Neutrophil (primary cell): ENCODE measurements around the gene NRSN2.

ENCODE experiments used
- H3K27ac ChIP-seq: fragments of 200-600 bp; sonication (generic); 2 replicates; pipeline ENCODE4 v1.5.1; 2016; ENCODE audit warnings: mild to moderate bottlenecking, moderate library complexity
- H3K27me3 ChIP-seq: fragments of 200-600 bp; sonication (generic); 2 replicates; pipeline ENCODE4 v1.6.0; 2016; ENCODE audit warnings: mild to moderate bottlenecking
- H3K36me3 ChIP-seq: fragments of 200-600 bp; sonication (generic); 2 replicates; pipeline ENCODE4 v1.5.1; 2017
- H3K4me1 ChIP-seq, 2 experiments: fragments of 200-600 bp in 1 of 2; sonication (generic) in 1 of 2; 1 replicate in 1 of 2; 2 replicates in 1 of 2; pipeline versions ENCODE4 v1.5.1 to v1.6.1; 2013 to 2016; ENCODE audit warnings: low read depth in 1 of 2, low read length in 1 of 2, mild to moderate bottlenecking in 1 of 2, moderate library complexity in 1 of 2; ENCODE audit not compliant: control insufficient read depth in 1 of 2, insufficient read depth in 1 of 2
- H3K4me3 ChIP-seq, 2 experiments: fragments of 200-600 bp in 1 of 2; sonication (generic) in 1 of 2; 1 replicate in 1 of 2; 2 replicates in 1 of 2; pipeline ENCODE4 v1.5.1; 2013 to 2016; ENCODE audit warnings: low read depth in 1 of 2, low read length in 1 of 2, mild to moderate bottlenecking in 1 of 2, moderate library complexity in 1 of 2
- H3K9me3 ChIP-seq: fragments of 200-600 bp; sonication (generic); 2 replicates; pipeline ENCODE4 v1.5.1; 2016
- TF ChIP-seq, protein P1 (sequence below): fragments of 200-600 bp; sonication (generic); IDR thresholded peaks from 2 replicates; pipeline ENCODE4 v1.5.1; 2016; ENCODE audit warnings: antibody characterized with exemption

Gene NRSN2

DNA sequence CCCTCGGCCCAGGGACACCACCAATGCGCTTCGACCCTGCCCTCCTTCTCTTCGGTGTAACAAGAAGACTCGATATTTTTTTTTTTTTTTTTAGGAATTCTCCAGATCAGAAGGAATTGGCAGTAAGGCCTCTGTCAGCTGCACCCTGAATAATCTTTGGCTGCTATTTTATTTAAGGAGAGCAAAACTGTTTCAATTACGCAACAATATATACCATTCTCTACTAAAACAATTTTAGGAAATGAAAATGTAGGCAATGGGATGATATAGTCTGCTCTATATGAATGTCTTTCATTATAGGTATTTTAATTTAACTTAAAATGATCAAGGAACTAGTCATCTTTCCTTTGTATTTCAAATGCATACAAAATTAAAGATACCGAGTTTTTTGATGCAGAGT, 36.3 kb upstream of the NRSN2 start:
- Histone ChIP-seq H3K4me1 (peaks cover 13 to 21% of the 10 kb centered on the region in 2 experiments), H3K36me3 (no peaks in the 10 kb centered on the region), H3K27ac (no peak overlapping the region), H3K27me3 (no peaks in the 10 kb centered on the region), H3K4me3 (peak overlapping the region; percentile 35 to 39), H3K9me3 (no peaks in the 10 kb centered on the region)
- TF ChIP-seq, protein P1, sequence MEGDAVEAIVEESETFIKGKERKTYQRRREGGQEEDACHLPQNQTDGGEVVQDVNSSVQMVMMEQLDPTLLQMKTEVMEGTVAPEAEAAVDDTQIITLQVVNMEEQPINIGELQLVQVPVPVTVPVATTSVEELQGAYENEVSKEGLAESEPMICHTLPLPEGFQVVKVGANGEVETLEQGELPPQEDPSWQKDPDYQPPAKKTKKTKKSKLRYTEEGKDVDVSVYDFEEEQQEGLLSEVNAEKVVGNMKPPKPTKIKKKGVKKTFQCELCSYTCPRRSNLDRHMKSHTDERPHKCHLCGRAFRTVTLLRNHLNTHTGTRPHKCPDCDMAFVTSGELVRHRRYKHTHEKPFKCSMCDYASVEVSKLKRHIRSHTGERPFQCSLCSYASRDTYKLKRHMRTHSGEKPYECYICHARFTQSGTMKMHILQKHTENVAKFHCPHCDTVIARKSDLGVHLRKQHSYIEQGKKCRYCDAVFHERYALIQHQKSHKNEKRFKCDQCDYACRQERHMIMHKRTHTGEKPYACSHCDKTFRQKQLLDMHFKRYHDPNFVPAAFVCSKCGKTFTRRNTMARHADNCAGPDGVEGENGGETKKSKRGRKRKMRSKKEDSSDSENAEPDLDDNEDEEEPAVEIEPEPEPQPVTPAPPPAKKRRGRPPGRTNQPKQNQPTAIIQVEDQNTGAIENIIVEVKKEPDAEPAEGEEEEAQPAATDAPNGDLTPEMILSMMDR, result no peak

DNA sequence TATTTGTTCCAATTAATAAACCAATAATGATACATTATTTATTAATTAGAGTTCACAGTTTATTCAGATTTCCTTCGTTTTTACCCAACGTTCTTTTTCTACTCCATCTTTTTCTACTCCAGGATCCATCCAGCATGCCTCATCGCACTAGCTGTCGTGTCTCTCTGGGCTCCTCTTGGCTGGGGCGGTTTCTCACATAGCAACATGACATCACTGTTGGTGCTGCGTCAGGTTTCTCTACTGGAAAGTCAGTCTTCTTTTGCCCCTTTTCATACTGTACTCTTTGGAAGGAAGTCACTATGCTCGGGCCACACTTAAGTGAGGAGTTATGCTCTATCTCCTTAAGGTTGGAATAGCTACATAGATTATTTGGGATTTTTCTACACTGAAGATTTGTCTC, 35.3 kb upstream of the NRSN2 start:
- TF ChIP-seq, protein P1, result no peak
- peaks cover 13 to 21% of the 10 kb centered on the region in 2 experiments for H3K4me1 ChIP-seq
- H3K9me3 ChIP-seq, result no peaks in the 10 kb centered on the region
- no peak overlapping the region for H3K27ac ChIP-seq
- H3K27me3 ChIP-seq, result no peaks in the 10 kb centered on the region
- H3K36me3 ChIP-seq, result no peaks in the 10 kb centered on the region
- no peak overlapping the region for H3K4me3 ChIP-seq

DNA sequence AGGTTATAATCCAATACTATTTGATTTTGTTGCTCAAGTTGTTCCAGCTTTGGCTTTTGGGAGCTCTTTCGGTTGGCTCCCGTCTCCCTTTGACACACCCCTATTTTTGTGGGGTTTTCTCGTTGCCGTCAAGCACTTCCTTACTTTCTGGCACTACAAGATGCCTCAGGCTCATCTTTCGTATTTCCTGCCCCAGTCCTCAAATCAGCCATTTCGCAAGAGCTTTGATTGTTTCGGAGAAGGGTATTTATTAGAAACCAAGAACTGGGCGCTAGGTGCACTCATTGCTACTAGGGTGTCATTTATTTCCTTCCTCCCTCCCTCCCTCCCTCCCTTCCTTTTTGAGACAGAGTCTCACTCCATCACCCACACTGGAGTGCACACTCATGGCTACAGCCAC, 34.8 kb upstream of the NRSN2 start:
- TF ChIP-seq, protein P1, result no peak
- Histone ChIP-seq H3K9me3 (no peaks in the 10 kb centered on the region), H3K36me3 (no peaks in the 10 kb centered on the region), H3K4me3 (no peak overlapping the region), H3K27ac (no peak overlapping the region), H3K27me3 (no peaks in the 10 kb centered on the region), H3K4me1 (peaks cover 13 to 21% of the 10 kb centered on the region in 2 experiments)

DNA sequence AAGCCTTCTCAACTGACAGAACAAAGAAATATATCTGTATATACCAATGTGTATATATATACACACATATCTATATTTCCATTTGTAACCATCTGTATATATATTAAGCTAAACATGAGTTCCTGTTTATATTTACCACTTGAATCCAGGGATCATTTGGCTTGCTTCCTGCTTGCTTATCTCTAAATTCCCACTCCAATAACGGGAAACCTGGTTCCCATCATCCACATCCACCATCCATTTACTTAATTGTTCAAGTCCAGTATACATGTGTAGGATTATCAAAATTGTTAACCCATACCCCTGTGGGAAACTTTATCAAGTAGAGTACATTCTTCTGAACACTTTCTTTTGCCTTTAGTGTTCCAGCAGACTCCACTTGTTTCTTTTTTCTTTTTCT, 34.0 kb upstream of the NRSN2 start:
- TF ChIP-seq, protein P1, result no peak
- Histone ChIP-seq H3K4me1 (peaks cover 13 to 21% of the 10 kb centered on the region in 2 experiments), H3K4me3 (no peak overlapping the region), H3K9me3 (no peaks in the 10 kb centered on the region), H3K27ac (no peak overlapping the region), H3K27me3 (no peaks in the 10 kb centered on the region), H3K36me3 (no peaks in the 10 kb centered on the region)

DNA sequence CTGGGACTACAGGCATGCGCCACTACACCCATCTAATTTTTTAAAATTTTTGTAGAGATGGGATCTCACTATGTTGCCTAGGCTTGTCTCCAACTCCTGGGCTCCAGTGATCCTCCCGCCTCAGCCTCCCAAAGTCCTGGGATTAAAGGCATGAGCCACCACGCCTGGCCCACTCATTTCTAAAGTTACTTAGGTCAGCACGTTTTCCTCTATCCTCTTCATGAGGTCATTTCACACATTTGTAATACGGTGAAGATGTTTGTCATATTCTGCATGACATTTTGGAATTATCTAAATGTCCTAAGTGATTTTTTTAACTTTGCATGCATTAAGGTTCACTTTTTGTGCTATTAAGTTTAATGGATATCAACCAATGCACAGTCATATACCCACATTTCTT, 33.5 kb upstream of the NRSN2 start:
- Histone ChIP-seq H3K27me3 (no peaks in the 10 kb centered on the region), H3K4me1 (peaks cover 13 to 21% of the 10 kb centered on the region in 2 experiments), H3K4me3 (no peak overlapping the region), H3K27ac (no peak overlapping the region), H3K9me3 (no peaks in the 10 kb centered on the region), H3K36me3 (no peaks in the 10 kb centered on the region)
- TF ChIP-seq, protein P1, result no peak

DNA sequence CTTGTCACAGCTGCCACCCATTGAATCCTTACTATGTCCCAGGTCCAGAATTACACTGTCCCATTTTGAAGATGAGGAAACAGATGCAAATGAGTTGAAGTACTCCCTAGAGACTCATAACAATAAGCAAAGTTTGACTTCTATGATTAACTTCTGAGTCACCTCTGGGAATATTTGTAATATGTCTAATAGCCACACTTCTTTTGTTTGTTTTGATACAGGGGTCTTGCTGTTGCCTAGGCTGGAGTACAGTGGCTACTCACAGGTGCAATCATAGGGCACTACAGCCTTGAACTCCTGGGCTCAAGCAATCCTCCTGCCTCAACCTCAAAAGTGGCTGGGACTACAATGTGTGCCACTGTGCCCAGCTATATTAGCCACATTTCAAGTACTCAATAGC, 33.0 kb upstream of the NRSN2 start:
- TF ChIP-seq, protein P1, result no peak
- no peaks in the 10 kb centered on the region for H3K9me3 ChIP-seq
- H3K27ac ChIP-seq, result no peak overlapping the region
- no peaks in the 10 kb centered on the region for H3K27me3 ChIP-seq
- no peak overlapping the region for H3K4me3 ChIP-seq
- no peaks in the 10 kb centered on the region for H3K36me3 ChIP-seq
- peaks cover 13 to 21% of the 10 kb centered on the region in 2 experiments for H3K4me1 ChIP-seq
